CD4-positive, alpha-beta T cell (primary cell): ENCODE measurements around the gene SUPT6H. TPM values are rescaled to one million over a fixed set of nuclear protein-coding genes. Genes with fewer than 3 reads are reported as not detected.
A peak's percentile ranks its signal among the peaks of the same experiment; 100 is the strongest.

Experiments used
- ATAC-seq: fragments of 200-7000 bp; cut with Tn5 transposase; one replicate; pipeline ENCODE4 v1.10.0; 2022; ENCODE audit warnings: mild to moderate bottlenecking; ENCODE audit not compliant: poor library complexity
- CTCF ChIA-PET: fragments of 350-600 bp; sonication (Branson Sonifier 250); formaldehyde crosslinking; loops from one replicate; lab custom pipeline; 2021; ENCODE audit warnings: antibody characterized with exemption, inconsistent platforms; lab: Charles Lee
- POLR2A ChIA-PET: fragments of 350-600 bp; sonication (Branson Sonifier 250); formaldehyde crosslinking; loops from one replicate; lab custom pipeline; 2021; ENCODE audit warnings: antibody characterized with exemption, inconsistent platforms; lab: Charles Lee
- DNase-seq, 14 experiments: peaks; one replicate each; pipeline ENCODE4 v3.0.0-alpha.2; 2013 to 2020; ENCODE audit warnings: mixed read lengths in 2 of 14
- H3K27ac ChIP-seq, 2 donors: one replicate each; pipeline versions ENCODE4 v1.5.1 to v1.7.0; 2013; ENCODE audit warnings: low read length in 2 of 2, low read depth in 1 of 2, mild to moderate bottlenecking in 1 of 2
- H3K27me3 ChIP-seq, 2 experiments: 1 replicate in 1 of 2; 2 replicates in 1 of 2; pipeline versions ENCODE4 v1.6.1 to v1.7.0; 2013; ENCODE audit warnings: low read length in 2 of 2, control low read depth in 1 of 2, mild to moderate bottlenecking in 1 of 2, moderate library complexity in 1 of 2; ENCODE audit not compliant: insufficient read depth in 2 of 2, control insufficient read depth in 1 of 2
- H3K36me3 ChIP-seq: one replicate; pipeline ENCODE4 v1.6.1; 2013; ENCODE audit warnings: low read length, control low read depth; ENCODE audit not compliant: insufficient read depth
- H3K4me1 ChIP-seq: one replicate; pipeline ENCODE4 v1.6.1; 2013; ENCODE audit warnings: low read length, control low read depth; ENCODE audit not compliant: insufficient read depth
- H3K4me3 ChIP-seq: one replicate; pipeline ENCODE4 v1.5.1; 2013; ENCODE audit warnings: mild to moderate bottlenecking, low read length, moderate library complexity
- H3K9me3 ChIP-seq, 2 experiments: 1 replicate in 1 of 2; 2 replicates in 1 of 2; pipeline versions ENCODE4 v1.6.1 to v1.7.0; 2013; ENCODE audit warnings: low read length in 2 of 2, mild to moderate bottlenecking in 2 of 2, control low read depth in 1 of 2, moderate library complexity in 1 of 2; ENCODE audit not compliant: control insufficient read depth in 1 of 2, insufficient read depth in 1 of 2
- H3K27ac Mint-ChIP-seq: one replicate; pipeline ENCODE4 v1.8.0; 2020; ENCODE audit warnings: mixed read lengths
- H3K27me3 Mint-ChIP-seq: one replicate; pipeline ENCODE4 v1.8.0; 2021; ENCODE audit warnings: mixed read lengths
- H3K36me3 Mint-ChIP-seq: one replicate; pipeline ENCODE4 v1.8.0; 2021; ENCODE audit warnings: low read depth, mixed read lengths
- H3K4me1 Mint-ChIP-seq: one replicate; pipeline ENCODE4 v1.8.0; 2021; ENCODE audit warnings: low read depth, mixed read lengths
- H3K4me3 Mint-ChIP-seq: one replicate; pipeline ENCODE4 v1.8.0; 2020; ENCODE audit warnings: mild to moderate bottlenecking, mixed read lengths
- H3K9me3 Mint-ChIP-seq: one replicate; pipeline ENCODE4 v1.8.0; 2020; ENCODE audit warnings: mixed read lengths
- intact Hi-C, 2 experiments: fragments of 100-400 bp; cut with DNase I in 1 of 2; cut with micrococcal nuclease in 1 of 2; formaldehyde crosslinking; loops; one replicate each; pipeline versions ENCODE4 v1.15.1 to v1.9.0; 2023 to 2025; cut with DNase I, micrococcal nuclease
- total RNA-seq, 174 experiments: library from RNA in 2 of 174; stranded (reverse) in 2 of 174; gene quantifications; one replicate each; pipeline ENCODE4 v1.2.3 and lab custom pipeline; 2021 to 2026
- TF ChIP-seq, protein P1 (sequence below): fragments of 200-600 bp; IDR thresholded peaks from one replicate; pipeline ENCODE4 v1.8.0; 2022; ENCODE audit warnings: antibody characterized with exemption, mild to moderate bottlenecking

Gene SUPT6H
- total RNA-seq, 2 experiments from 2014 or later = 149 to 151 TPM

DNA sequence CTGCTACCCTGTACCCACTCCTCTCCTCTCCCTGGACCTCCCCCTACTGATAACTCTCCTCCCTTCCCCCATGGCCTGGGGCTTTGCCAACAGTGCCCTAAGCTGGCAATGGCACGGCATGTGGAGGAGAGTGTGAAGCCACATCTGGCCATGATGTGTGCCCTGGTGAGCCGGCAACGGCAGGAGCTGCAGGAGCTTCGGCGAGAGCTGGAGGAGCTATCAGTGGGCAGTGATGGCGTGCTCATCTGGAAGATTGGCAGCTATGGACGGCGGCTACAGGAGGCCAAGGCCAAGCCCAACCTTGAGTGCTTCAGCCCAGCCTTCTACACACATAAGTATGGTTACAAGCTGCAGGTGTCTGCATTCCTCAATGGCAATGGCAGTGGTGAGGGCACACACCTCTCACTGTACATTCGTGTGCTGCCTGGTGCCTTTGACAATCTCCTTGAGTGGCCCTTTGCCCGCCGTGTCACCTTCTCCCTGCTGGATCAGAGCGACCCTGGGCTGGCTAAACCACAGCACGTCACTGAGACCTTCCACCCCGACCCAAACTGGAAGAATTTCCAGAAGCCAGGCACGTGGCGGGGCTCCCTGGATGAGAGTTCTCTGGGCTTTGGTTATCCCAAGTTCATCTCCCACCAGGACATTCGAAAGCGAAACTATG, 87.0 kb downstream of the SUPT6H start:
- H3K9me3 Mint-ChIP-seq = no peaks in the 10 kb centered on the region
- peaks cover 30% of the 10 kb centered on the region for H3K36me3 ChIP-seq
- peaks cover 22% of the 10 kb centered on the region for H3K36me3 Mint-ChIP-seq
- H3K27me3 ChIP-seq = no peaks in the 10 kb centered on the region
- H3K27me3 Mint-ChIP-seq = no peaks in the 10 kb centered on the region
- peaks cover 30% of the 10 kb centered on the region for H3K4me1 Mint-ChIP-seq
- ATAC-seq = no peak
- no peaks in the 10 kb centered on the region for H3K9me3 ChIP-seq
- H3K4me1 ChIP-seq = peaks cover 40% of the 10 kb centered on the region
- ChIA-PET CTCF (interaction anchor here (0.8 to 12.6 kb wide), 5 partner anchors 22 to 167 kb away, joined by 3 to 373 read pairs (median 3); partner anchors contain the start of genes NEK8 and TLCD1), POLR2A (interaction anchor here (1.0 to 13.8 kb wide), 3 partner anchors 21 to 149 kb away, joined by 4 to 268 read pairs (median 5); partner anchors contain the start of genes FLOT2, NEK8, RPL23A and TLCD1)
- H3K27ac ChIP-seq = no peak overlapping the region
- intact Hi-C loops = loop anchor here in 1 of 2 experiments (10.0 kb wide), 1 partner anchor 836 kb away; the partner anchor contains the start of gene GIT1
- peak overlapping the region; percentile 3 for H3K4me3 Mint-ChIP-seq
- H3K4me3 ChIP-seq = no peak overlapping the region
- H3K27ac Mint-ChIP-seq = no peak overlapping the region
- no peak for DNase-seq
- TF ChIP-seq, protein P1, sequence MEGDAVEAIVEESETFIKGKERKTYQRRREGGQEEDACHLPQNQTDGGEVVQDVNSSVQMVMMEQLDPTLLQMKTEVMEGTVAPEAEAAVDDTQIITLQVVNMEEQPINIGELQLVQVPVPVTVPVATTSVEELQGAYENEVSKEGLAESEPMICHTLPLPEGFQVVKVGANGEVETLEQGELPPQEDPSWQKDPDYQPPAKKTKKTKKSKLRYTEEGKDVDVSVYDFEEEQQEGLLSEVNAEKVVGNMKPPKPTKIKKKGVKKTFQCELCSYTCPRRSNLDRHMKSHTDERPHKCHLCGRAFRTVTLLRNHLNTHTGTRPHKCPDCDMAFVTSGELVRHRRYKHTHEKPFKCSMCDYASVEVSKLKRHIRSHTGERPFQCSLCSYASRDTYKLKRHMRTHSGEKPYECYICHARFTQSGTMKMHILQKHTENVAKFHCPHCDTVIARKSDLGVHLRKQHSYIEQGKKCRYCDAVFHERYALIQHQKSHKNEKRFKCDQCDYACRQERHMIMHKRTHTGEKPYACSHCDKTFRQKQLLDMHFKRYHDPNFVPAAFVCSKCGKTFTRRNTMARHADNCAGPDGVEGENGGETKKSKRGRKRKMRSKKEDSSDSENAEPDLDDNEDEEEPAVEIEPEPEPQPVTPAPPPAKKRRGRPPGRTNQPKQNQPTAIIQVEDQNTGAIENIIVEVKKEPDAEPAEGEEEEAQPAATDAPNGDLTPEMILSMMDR = no peak

- Histone ChIP-seq H3K27me3 (no peaks in the 10 kb centered on the region), H3K4me3 (no peak overlapping the region), H3K9me3 (no peaks in the 10 kb centered on the region), H3K27ac (no peak overlapping the region), H3K4me1 (peaks cover 35% of the 10 kb centered on the region), H3K36me3 (peaks cover 30% of the 10 kb centered on the region)
- ChIA-PET POLR2A (interaction anchor here (0.6 to 13.8 kb wide), 4 partner anchors 22 to 198 kb away, joined by 3 to 268 read pairs (median 4); partner anchors contain the start of genes FLOT2, NEK8, RPL23A and TLCD1), CTCF (interaction anchor here (0.6 to 12.6 kb wide), 22 partner anchors 9 to 203 kb away, joined by 3 to 373 read pairs (median 4); partner anchors contain the start of genes DHRS13, FLOT2, NEK8 and PHF12)
- ATAC-seq (no peak), DNase-seq (peak in 1 of 14 experiments; percentile 34)
- Mint-ChIP-seq H3K4me1 (peaks cover 29% of the 10 kb centered on the region), H3K4me3 (peak overlapping the region; percentile 42), H3K27me3 (no peaks in the 10 kb centered on the region), H3K9me3 (no peaks in the 10 kb centered on the region), H3K27ac (peak overlapping the region; percentile 70), H3K36me3 (peaks cover 22% of the 10 kb centered on the region)
- TF ChIP-seq, protein P1 = no peak
- intact Hi-C loops = loop anchor here (1.0 to 10.0 kb wide), 2 partner anchors 22 to 835 kb away; partner anchors contain the start of gene GIT1 (in 1 of the 2)
Observed at GRCh38 chr17:28749516-28750177, 87.6 kb downstream of the SUPT6H start.
